IPS DF 6.9 (cell line): ENCODE measurements around the gene CDK18.

ENCODE experiments used
- DNase-seq: peaks from one replicate; pipeline ENCODE4 v3.0.0-alpha.2; 2013; ENCODE audit warnings: low read depth, low spot score
- H3K27ac ChIP-seq: one replicate; pipeline ENCODE4 v1.5.1; 2013; ENCODE audit warnings: low read length, control low read depth
- H3K27me3 ChIP-seq: 2 replicates; pipeline ENCODE4 v1.6.1; 2013; ENCODE audit warnings: mild to moderate bottlenecking, low read length; ENCODE audit not compliant: control insufficient read depth, insufficient read depth
- H3K36me3 ChIP-seq: 2 replicates; pipeline ENCODE4 v1.6.1; 2013; ENCODE audit warnings: low read length; ENCODE audit not compliant: control insufficient read depth, insufficient read depth
- H3K4me1 ChIP-seq: 2 replicates; pipeline ENCODE4 v1.6.1; 2013; ENCODE audit warnings: low read length; ENCODE audit not compliant: control insufficient read depth, insufficient read depth
- H3K4me3 ChIP-seq: 2 replicates; pipeline ENCODE4 v1.5.1; 2013; ENCODE audit warnings: mild to moderate bottlenecking, low read length
- H3K9me3 ChIP-seq: 2 replicates; pipeline ENCODE4 v1.6.1; 2013; ENCODE audit warnings: low read length, inconsistent platforms; ENCODE audit not compliant: control insufficient read depth, insufficient read depth
- WGBS: extraction: QIAGEN DNeasy Blood & Tissue Kit; methylation state at CpG from one replicate; pipeline ENCODE4 v1.1.7; 2013; ENCODE audit warnings: mixed read lengths, missing lambda C conversion rate; ENCODE audit not compliant: insufficient read length, insufficient coverage; 5-methylcytosine and 5-hydroxymethylcytosine counted together

The CDK18 gene

DNA sequence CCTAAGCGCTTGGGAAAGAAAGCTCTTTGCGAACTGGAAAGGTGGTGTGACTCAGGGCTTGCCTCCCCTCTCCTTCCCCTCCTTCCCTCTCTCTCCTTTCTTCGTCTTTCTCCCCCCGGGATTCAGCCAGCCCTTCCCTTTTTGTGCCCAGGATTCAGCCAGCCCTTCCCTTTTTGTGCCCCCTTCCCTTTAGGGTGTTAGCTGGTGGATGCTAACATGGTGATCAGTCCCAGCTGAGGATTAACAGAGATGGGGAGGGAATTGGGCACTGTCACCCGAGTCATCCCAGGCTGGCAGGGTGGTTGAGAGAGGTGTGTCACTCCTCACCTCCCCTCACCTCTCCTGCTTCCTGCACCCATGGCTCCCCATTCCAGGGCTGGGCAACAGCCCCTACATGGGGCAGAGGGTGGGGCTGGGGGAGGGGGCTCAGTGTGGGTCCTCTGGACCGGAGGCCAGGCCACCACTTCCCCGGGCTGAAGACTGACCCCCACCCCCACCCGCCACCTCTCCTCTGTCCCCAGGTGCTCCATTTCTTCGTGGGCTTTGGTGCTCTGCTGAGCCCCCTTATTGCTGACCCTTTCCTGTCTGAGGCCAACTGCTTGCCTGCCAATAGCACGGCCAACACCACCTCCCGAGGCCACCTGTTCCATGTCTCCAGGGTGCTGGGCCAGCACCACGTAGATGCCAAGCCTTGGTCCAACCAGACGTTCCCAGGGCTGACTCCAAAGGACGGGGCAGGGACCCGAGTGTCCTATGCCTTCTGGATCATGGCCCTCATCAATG lies 75.9 kb downstream of the CDK18 start:
- Histone ChIP-seq H3K27ac (no peak overlapping the region), H3K9me3 (no peaks in the 10 kb centered on the region), H3K36me3 (no peaks in the 10 kb centered on the region), H3K27me3 (no peaks in the 10 kb centered on the region), H3K4me1 (peaks cover 3% of the 10 kb centered on the region), H3K4me3 (no peak overlapping the region)
- no peak for DNase-seq
- WGBS: no CpG with 5 or more reads among the region's 15 CpGs

DNA sequence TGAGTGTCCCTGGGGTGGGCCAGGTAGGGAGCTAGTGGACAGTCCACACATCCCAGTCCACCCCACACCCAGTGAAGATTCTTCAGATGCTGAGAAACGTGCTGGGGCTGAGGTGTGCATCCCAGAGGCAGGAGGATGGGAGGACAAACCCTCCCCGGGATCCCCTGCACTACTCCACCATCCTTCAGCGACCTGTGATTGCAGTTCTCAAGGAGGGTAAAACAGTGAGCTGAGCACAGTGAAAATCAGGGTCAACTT lies 76.4 kb downstream of the CDK18 start:
- H3K36me3 ChIP-seq: no peaks in the 10 kb centered on the region
- no peak for DNase-seq
- no peaks in the 10 kb centered on the region for H3K27me3 ChIP-seq
- no peak overlapping the region for H3K4me3 ChIP-seq
- no peak overlapping the region for H3K27ac ChIP-seq
- WGBS: no CpG with 5 or more reads among the region's 3 CpGs
- H3K9me3 ChIP-seq: no peaks in the 10 kb centered on the region
- peaks cover 5% of the 10 kb centered on the region for H3K4me1 ChIP-seq

DNA sequence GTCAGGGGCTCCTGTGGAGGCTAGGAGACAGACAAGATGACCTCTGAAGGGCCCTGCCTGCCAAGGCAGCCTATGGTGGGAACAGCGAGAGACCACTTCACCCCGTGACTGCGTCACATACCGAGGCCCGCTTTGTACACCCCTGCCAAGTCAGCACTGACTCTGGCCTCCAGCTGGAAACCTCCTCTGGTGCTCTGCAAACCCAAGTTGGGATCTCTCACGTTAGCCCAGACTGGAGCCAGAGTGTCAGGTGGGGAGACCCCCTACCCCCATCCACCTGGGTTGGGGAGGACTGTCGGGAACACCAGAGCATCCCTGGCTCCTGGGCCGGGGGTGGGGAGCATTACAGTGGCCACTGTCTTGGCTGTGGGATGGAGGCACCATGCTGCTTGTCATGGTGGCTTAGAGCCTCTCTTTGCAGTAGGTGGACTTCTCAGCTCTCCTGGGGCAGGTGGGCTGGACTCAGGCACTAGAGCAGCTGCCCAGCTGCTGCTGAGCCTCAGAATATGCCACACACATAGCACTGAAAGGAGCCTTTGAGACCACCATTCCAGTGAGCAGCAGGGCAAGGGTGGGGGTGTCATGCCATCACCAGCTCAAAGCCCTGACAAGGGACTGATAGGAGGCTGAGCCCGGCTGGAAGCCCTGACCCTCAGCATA lies 77.0 kb downstream of the CDK18 start:
- H3K9me3 ChIP-seq: no peaks in the 10 kb centered on the region
- WGBS: no CpG with 5 or more reads among the region's 9 CpGs
- H3K36me3 ChIP-seq: no peaks in the 10 kb centered on the region
- no peak overlapping the region for H3K4me3 ChIP-seq
- H3K27ac ChIP-seq: no peak overlapping the region
- H3K27me3 ChIP-seq: no peaks in the 10 kb centered on the region
- no peak for DNase-seq
- peaks cover 6% of the 10 kb centered on the region for H3K4me1 ChIP-seq

DNA sequence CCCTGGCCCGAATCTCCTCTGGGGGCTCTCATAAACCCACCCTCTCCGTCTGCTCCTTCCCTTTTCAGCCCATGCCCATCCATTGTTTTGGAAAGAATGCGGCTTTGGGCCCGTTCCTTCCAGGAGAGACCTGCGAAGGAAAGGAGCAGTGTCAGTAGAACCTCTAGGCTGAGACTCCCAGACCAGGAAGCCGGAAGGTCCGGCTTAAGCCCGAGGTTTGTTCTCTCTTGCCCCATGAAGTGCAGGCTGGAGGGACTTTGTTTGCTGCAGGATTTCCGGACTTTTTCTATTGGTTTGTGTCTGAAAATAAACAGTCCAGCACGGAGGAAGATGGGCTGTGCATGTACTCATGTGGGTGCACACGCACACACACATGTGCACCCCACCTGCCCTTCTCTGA lies 77.6 kb downstream of the CDK18 start:
- no peak for DNase-seq
- no peak overlapping the region for H3K4me3 ChIP-seq
- no peak overlapping the region for H3K27ac ChIP-seq
- H3K27me3 ChIP-seq: no peaks in the 10 kb centered on the region
- peaks cover 6% of the 10 kb centered on the region for H3K4me1 ChIP-seq
- no CpG with 5 or more reads among the region's 11 CpGs for WGBS
- no peaks in the 10 kb centered on the region for H3K36me3 ChIP-seq
- H3K9me3 ChIP-seq: no peaks in the 10 kb centered on the region
